IMR-90 (cell line): ENCODE data around the gene AGAP1. TPM values are rescaled to one million over a fixed set of nuclear protein-coding genes. Genes with fewer than 3 reads are reported as not detected.

Experiments used
- ATAC-seq: fragments of 200-7000 bp; cut with Tn5 transposase; 2 replicates; pipeline ENCODE4 v1.9.1; 2020; ENCODE audit warnings: low read depth, mild to moderate bottlenecking, moderate library complexity
- BruUV-seq: library from RNA; stranded (reverse); fragments of 400-500 nt; replicated peaks from 2 replicates; lab custom pipeline; 2021; lab: Mats Ljungman, UMichigan
- CTCF ChIA-PET: fragments of 300-600 bp; formaldehyde crosslinking; extraction: SDS; loops from one replicate; lab custom pipeline; 2021; ENCODE audit warnings: antibody characterized with exemption; lab: Yijun Ruan, JAX
- POLR2A ChIA-PET: fragments of 300-600 bp; sonication (Branson Sonifier 250); formaldehyde crosslinking; loops from one replicate; lab custom pipeline; 2022; ENCODE audit warnings: antibody characterized with exemption; ENCODE audit not compliant: unreplicated experiment; lab: Charles Lee
- DNase-seq: peaks from one replicate; pipeline ENCODE4 v3.0.0; 2013
- H2AFZ ChIP-seq: replicated peaks from 2 replicates; pipeline ENCODE3; 2013; ENCODE audit warnings: low read length, mild to moderate bottlenecking; ENCODE audit not compliant: poor library complexity
- H2AK5ac ChIP-seq: 2 replicates; pipeline ENCODE4 v1.6.1; 2013; ENCODE audit warnings: low read depth, low read length, inconsistent platforms
- H2AK9ac ChIP-seq: replicated peaks from 2 replicates; pipeline ENCODE3; 2013; ENCODE audit warnings: mild to moderate bottlenecking, low read depth, low read length, moderate library complexity; ENCODE audit not compliant: poor library complexity
- H2BK120ac ChIP-seq: 2 replicates; pipeline ENCODE4 v1.6.1; 2013; ENCODE audit warnings: low read depth, low read length, inconsistent platforms
- H2BK15ac ChIP-seq: 3 replicates; pipeline ENCODE4 v1.6.1; 2013; ENCODE audit warnings: low read depth, low read length, inconsistent platforms
- H2BK20ac ChIP-seq: 2 replicates; pipeline ENCODE4 v1.6.1; 2013; ENCODE audit warnings: low read depth, mild to moderate bottlenecking, inconsistent platforms, low read length, moderate library complexity
- H2BK5ac ChIP-seq: 2 replicates; pipeline ENCODE4 v1.6.1; 2013; ENCODE audit warnings: mild to moderate bottlenecking, low read depth, low read length, inconsistent platforms; ENCODE audit not compliant: poor library complexity, severe bottlenecking
- H3K14ac ChIP-seq: replicated peaks from 2 replicates; pipeline ENCODE4 v1.6.1; 2013; ENCODE audit warnings: low read depth, low read length, inconsistent platforms
- H3K18ac ChIP-seq: 2 replicates; pipeline ENCODE4 v1.6.1; 2013; ENCODE audit warnings: low read depth, low read length, control low read depth
- H3K23ac ChIP-seq: 2 replicates; pipeline ENCODE4 v1.6.1; 2013; ENCODE audit warnings: low read depth, low read length, inconsistent platforms
- H3K27ac ChIP-seq: 2 replicates; pipeline ENCODE4 v1.5.1; 2013; ENCODE audit warnings: mild to moderate bottlenecking, control low read depth, low read length; ENCODE audit not compliant: insufficient read depth
- H3K27me3 ChIP-seq: 2 replicates; pipeline ENCODE4 v1.6.1; 2013; ENCODE audit warnings: low read length; ENCODE audit not compliant: control insufficient read depth, insufficient read depth
- H3K36me3 ChIP-seq: 2 replicates; pipeline ENCODE4 v1.6.1; 2013; ENCODE audit warnings: low read length, mixed read lengths; ENCODE audit not compliant: control insufficient read depth, insufficient read depth
- H3K4ac ChIP-seq: 2 replicates; pipeline ENCODE4 v1.6.1; 2013; ENCODE audit warnings: low read depth, low read length, inconsistent platforms
- H3K4me1 ChIP-seq: 2 replicates; pipeline ENCODE4 v1.6.1; 2013; ENCODE audit warnings: low read length, mixed read lengths; ENCODE audit not compliant: control insufficient read depth, insufficient read depth
- H3K4me2 ChIP-seq: 2 replicates; pipeline ENCODE4 v1.6.1; 2013; ENCODE audit warnings: low read depth, mild to moderate bottlenecking, control low read depth, low read length, moderate library complexity
- H3K4me3 ChIP-seq: 2 replicates; pipeline ENCODE4 v1.5.1; 2013; ENCODE audit warnings: low read depth, mild to moderate bottlenecking, control low read depth, low read length, moderate library complexity; ENCODE audit not compliant: insufficient read depth
- H3K56ac ChIP-seq: 2 replicates; pipeline ENCODE4 v1.6.1; 2013; ENCODE audit warnings: low read length, inconsistent platforms; ENCODE audit not compliant: insufficient read depth; ENCODE audit errors: extremely low read depth
- H3K79me1 ChIP-seq, 2 experiments: 2 replicates each; pipeline ENCODE4 v1.6.1; 2013; ENCODE audit warnings: low read length in 2 of 2, inconsistent platforms in 1 of 2, low read depth in 1 of 2
- H3K9ac ChIP-seq: 2 replicates; pipeline ENCODE4 v1.6.1; 2013; ENCODE audit warnings: low read depth, low read length, control low read depth
- H3K9me1 ChIP-seq: 2 replicates; pipeline ENCODE4 v1.6.1; 2013; ENCODE audit warnings: low read length, inconsistent platforms; ENCODE audit not compliant: insufficient read depth
- H3K9me3 ChIP-seq: 2 replicates; pipeline ENCODE4 v1.6.1; 2013; ENCODE audit warnings: low read length; ENCODE audit not compliant: control insufficient read depth, insufficient read depth
- H4K20me1 ChIP-seq: 2 replicates; pipeline ENCODE4 v1.6.1; 2013; ENCODE audit warnings: low read length, inconsistent platforms; ENCODE audit not compliant: insufficient read depth
- H4K5ac ChIP-seq: 2 replicates; pipeline ENCODE4 v1.6.1; 2013; ENCODE audit warnings: mild to moderate bottlenecking, low read depth, low read length, control low read depth
- H4K8ac ChIP-seq, 2 experiments: 2 replicates each; pipeline ENCODE4 v1.6.1; 2013; ENCODE audit warnings: low read depth in 2 of 2, low read length in 2 of 2, control low read depth in 1 of 2, inconsistent platforms in 1 of 2
- H4K91ac ChIP-seq: 2 replicates; pipeline ENCODE4 v1.6.1; 2013; ENCODE audit warnings: low read depth, low read length, inconsistent platforms; ENCODE audit not compliant: insufficient read depth
- CHD1 ChIP-seq: IDR thresholded peaks from 2 replicates; pipeline ENCODE4 v1.6.1; 2012; ENCODE audit warnings: low read depth, low read length, improper control_type of control experiment
- CTCF ChIP-seq: conservative IDR thresholded peaks from 2 replicates; pipeline ENCODE4 v1.5.1; 2012; ENCODE audit warnings: mild to moderate bottlenecking, low read depth, low read length, improper control_type of control experiment
- ELK1 ChIP-seq: fragments of 150-350 bp; IDR thresholded peaks from 2 replicates; pipeline ENCODE4 v1.6.1; 2016; ENCODE audit warnings: low read depth, mild to moderate bottlenecking, low read length, moderate library complexity, borderline replicate concordance
- FOS ChIP-seq: fragments of 150-350 bp; IDR thresholded peaks from 2 replicates; pipeline ENCODE4 v1.6.1; 2016; ENCODE audit warnings: low read depth, low read length
- MAFK ChIP-seq: IDR thresholded peaks from 2 replicates; pipeline ENCODE4 v1.6.1; 2012; ENCODE audit warnings: low read depth, low read length, improper control_type of control experiment
- MAZ ChIP-seq: IDR thresholded peaks from 2 replicates; pipeline ENCODE4 v1.6.1; 2012; ENCODE audit warnings: low read depth, mild to moderate bottlenecking, low read length, improper control_type of control experiment, moderate library complexity, borderline replicate concordance
- MXI1 ChIP-seq: IDR thresholded peaks from 2 replicates; pipeline ENCODE4 v1.6.1; 2012; ENCODE audit warnings: low read depth, mild to moderate bottlenecking, low read length, moderate library complexity, borderline replicate concordance
- POLR2A ChIP-seq: IDR thresholded peaks from 2 replicates; pipeline ENCODE4 v1.6.1; 2012; ENCODE audit warnings: mild to moderate bottlenecking, low read depth, low read length
- RAD21 ChIP-seq: IDR thresholded peaks from 2 replicates; pipeline ENCODE4 v1.6.1; 2012; ENCODE audit warnings: low read length, improper control_type of control experiment
- RCOR1 ChIP-seq: IDR thresholded peaks from 2 replicates; pipeline ENCODE4 v1.6.1; 2012; ENCODE audit warnings: mild to moderate bottlenecking, low read length, improper control_type of control experiment; ENCODE audit not compliant: insufficient replicate concordance
- RFX5 ChIP-seq: IDR thresholded peaks from 2 replicates; pipeline ENCODE4 v1.8.0; 2012; ENCODE audit warnings: low read depth, mild to moderate bottlenecking, low read length, moderate library complexity
- USF2 ChIP-seq: fragments of 150-350 bp; IDR thresholded peaks from 2 replicates; pipeline ENCODE4 v1.6.1; 2017; ENCODE audit warnings: mild to moderate bottlenecking, antibody characterized with exemption, low read length, low read depth
- WGBS, 2 experiments: methylation state at CpG; one replicate each; pipeline versions ENCODE4 v1.1.5 to v1.1.7; 2013; ENCODE audit warnings: missing lambda C conversion rate in 2 of 2; ENCODE audit not compliant: insufficient read length in 1 of 2; ENCODE audit errors: extremely low coverage in 2 of 2; 5-methylcytosine and 5-hydroxymethylcytosine counted together
- dilution Hi-C: fragments of 300-500 bp; cut with HindIII; formaldehyde crosslinking; loops from one replicate; pipeline ENCODE4 v1.14.3; 2018; ENCODE audit warnings: low sequenced_read_pairs; ENCODE audit not compliant: unreplicated experiment
- in situ Hi-C: fragments of 300-500 bp; cut with MboI; formaldehyde crosslinking; loops from 3 replicates; pipeline ENCODE4 v1.14.3; 2019; ENCODE audit warnings: low sequenced_read_pairs, inconsistent platforms, mixed read lengths
- intact Hi-C: fragments of 100-400 bp; cut with micrococcal nuclease; formaldehyde crosslinking; loops from 2 replicates; pipeline ENCODE4 v1.10.0; 2022
- polyA plus RNA-seq, 3 experiments: library from polyadenylated mRNA; depleted of rRNA; stranded (reverse); fragments of >200 nt; gene quantifications; 2 replicates each; pipeline ENCODE4 v1.2.3, GENCODE V29; 2012; ENCODE audit warnings: low replicate concordance in 1 of 3
- total RNA-seq: library from RNA; depleted of rRNA; stranded (reverse); fragments of >200 nt; gene quantifications from 2 replicates; pipeline ENCODE4 v1.2.3, GENCODE V29; 2012

AGAP1 gene
- total and polyA plus RNA-seq, 2 of the 4 experiments (the other 2 are of a cell fraction), result 15.1 to 16.4 TPM

GRCh38 chr2:235619544-235619943 is 125.7 kb downstream of the AGAP1 start:
- H2BK20ac ChIP-seq, result no peak overlapping the region
- ChIA-PET CTCF (no interaction called here), POLR2A (no interaction called here)
- no peaks in the 10 kb centered on the region for H3K36me3 ChIP-seq
- H3K23ac ChIP-seq, result no peak overlapping the region
- no peak overlapping the region for H2AK5ac ChIP-seq
- DNase-seq (no peak), ATAC-seq (no peak)
- H3K14ac ChIP-seq, result no peak overlapping the region
- intact Hi-C loops, result no loop called here
- no peak overlapping the region for H3K9ac ChIP-seq
- no peak overlapping the region for H4K8ac ChIP-seq
- H3K27me3 ChIP-seq, result no peaks in the 10 kb centered on the region
- TF ChIP-seq RFX5 (no peak), FOS (no peak), USF2 (no peak), ELK1 (no peak), MAZ (no peak), MXI1 (no peak), CTCF (no peak), POLR2A (no peak), RCOR1 (no peak), MAFK (no peak), RAD21 (no peak), CHD1 (no peak)
- no peak overlapping the region for H2BK5ac ChIP-seq
- H4K5ac ChIP-seq, result no peak overlapping the region
- peaks cover 33 to 51% of the 10 kb centered on the region in 2 experiments for H3K79me1 ChIP-seq
- WGBS, 2 experiments, result 97% methylated on average over 5 of the region's 6 CpGs; no CpG with 5 or more reads in 1 of the 2 experiments
- peaks cover 69% of the 10 kb centered on the region for H4K20me1 ChIP-seq
- no peak overlapping the region for H2AFZ ChIP-seq
- H3K4me1 ChIP-seq, result peaks cover 12% of the 10 kb centered on the region
- no TSS peak for BruUV-seq
- H2BK15ac ChIP-seq, result no peak overlapping the region
- no peak overlapping the region for H3K18ac ChIP-seq
- peaks cover 4% of the 10 kb centered on the region; the same call in 1 of the 2 replicates for H3K9me3 ChIP-seq
- no peak overlapping the region for H3K56ac ChIP-seq
- no peak overlapping the region for H2AK9ac ChIP-seq
- H3K27ac ChIP-seq, result no peak overlapping the region
- peaks cover 14% of the 10 kb centered on the region for H3K9me1 ChIP-seq
- dilution Hi-C loops, result no loop called here
- no peak overlapping the region for H2BK120ac ChIP-seq
- no peak overlapping the region for H3K4ac ChIP-seq
- H4K91ac ChIP-seq, result no peak overlapping the region
- H3K4me3 ChIP-seq, result no peak overlapping the region
- H3K4me2 ChIP-seq, result no peak overlapping the region
- in situ Hi-C loops, result loop anchor here (25.0 kb wide), 1 partner anchor 543 kb away; the partner anchor contains the start of gene GBX2
